ENCODE data around the gene AKAP9. TPM values are rescaled to one million over a fixed set of nuclear protein-coding genes. Genes with fewer than 3 reads are reported as not detected.

AKAP9 gene
- total and polyA plus RNA-seq, 9 of the 15 experiments (the other 6 are each of a cell fraction or from before 2014, with no cell fraction given), result 25.5 to 80.9 (median 46.3) TPM

DNA sequence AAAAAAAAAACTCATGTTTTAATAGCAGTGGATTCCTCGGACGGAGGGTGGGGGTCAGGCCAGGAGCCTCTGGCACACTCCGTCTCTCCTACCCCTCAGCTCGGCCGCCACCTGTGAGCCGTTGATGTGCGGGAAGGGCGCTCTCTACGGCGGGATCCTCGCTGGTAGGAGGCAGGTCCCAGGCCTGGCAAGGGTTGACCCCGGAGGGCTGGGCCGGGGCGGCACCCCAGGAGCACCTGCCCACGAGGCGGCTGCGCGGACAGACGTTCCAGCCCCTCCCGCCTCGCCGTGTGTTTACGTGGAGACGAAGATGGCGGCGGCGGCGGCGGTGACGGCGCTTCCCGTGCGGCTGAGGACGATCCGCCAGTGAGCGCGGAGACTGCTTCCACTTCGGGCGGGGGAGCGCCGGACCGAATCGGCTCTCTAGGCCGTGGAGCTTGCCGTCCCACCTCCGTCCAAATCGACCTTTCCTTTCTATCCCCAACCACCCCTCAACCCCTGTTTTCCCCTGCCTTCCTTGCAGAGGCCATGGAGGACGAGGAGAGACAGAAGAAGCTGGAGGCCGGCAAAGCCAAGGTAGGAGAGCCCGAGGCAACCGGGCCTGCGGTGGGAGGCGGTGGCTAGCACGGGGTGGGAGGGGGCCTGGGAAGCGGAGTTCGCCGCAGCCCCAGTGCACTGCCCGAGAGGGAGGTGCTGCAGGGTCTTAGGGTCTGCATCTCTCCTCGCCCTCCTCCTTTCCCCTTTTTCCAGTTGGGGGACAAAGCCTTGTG lies at the start of gene AKAP9 (continued):
- TF ChIP-seq PYGO2 (tag; IDR thresholded peaks at IDR 0.05) (no peak), MAFG (tag; conservative IDR thresholded peaks at IDR 0.05) (no peak), NCOA1 (IDR thresholded peaks at IDR 0.05; ENCODE audit: low read depth) (peak; percentile 54; the same call in 1 of the 2 replicates), FOXK1 (CRISPR knock-in tag; IDR thresholded peaks at IDR 0.05; ENCODE audit: borderline replicate concordance) (no peak), FOXJ3 (CRISPR knock-in tag; IDR thresholded peaks at IDR 0.05) (no peak), KDM1A (IDR thresholded peaks at IDR 0.05) (no peak), EP400 (IDR thresholded peaks at IDR 0.05) (peak; percentile 95)
- TF ChIP-seq, protein P1, sequence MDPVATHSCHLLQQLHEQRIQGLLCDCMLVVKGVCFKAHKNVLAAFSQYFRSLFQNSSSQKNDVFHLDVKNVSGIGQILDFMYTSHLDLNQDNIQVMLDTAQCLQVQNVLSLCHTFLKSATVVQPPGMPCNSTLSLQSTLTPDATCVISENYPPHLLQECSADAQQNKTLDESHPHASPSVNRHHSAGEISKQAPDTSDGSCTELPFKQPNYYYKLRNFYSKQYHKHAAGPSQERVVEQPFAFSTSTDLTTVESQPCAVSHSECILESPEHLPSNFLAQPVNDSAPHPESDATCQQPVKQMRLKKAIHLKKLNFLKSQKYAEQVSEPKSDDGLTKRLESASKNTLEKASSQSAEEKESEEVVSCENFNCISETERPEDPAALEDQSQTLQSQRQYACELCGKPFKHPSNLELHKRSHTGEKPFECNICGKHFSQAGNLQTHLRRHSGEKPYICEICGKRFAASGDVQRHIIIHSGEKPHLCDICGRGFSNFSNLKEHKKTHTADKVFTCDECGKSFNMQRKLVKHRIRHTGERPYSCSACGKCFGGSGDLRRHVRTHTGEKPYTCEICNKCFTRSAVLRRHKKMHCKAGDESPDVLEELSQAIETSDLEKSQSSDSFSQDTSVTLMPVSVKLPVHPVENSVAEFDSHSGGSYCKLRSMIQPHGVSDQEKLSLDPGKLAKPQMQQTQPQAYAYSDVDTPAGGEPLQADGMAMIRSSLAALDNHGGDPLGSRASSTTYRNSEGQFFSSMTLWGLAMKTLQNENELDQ (CRISPR knock-in tag; IDR thresholded peaks at IDR 0.05; ENCODE audit: borderline replicate concordance), result no peak
- TF ChIP-seq, protein P2, sequence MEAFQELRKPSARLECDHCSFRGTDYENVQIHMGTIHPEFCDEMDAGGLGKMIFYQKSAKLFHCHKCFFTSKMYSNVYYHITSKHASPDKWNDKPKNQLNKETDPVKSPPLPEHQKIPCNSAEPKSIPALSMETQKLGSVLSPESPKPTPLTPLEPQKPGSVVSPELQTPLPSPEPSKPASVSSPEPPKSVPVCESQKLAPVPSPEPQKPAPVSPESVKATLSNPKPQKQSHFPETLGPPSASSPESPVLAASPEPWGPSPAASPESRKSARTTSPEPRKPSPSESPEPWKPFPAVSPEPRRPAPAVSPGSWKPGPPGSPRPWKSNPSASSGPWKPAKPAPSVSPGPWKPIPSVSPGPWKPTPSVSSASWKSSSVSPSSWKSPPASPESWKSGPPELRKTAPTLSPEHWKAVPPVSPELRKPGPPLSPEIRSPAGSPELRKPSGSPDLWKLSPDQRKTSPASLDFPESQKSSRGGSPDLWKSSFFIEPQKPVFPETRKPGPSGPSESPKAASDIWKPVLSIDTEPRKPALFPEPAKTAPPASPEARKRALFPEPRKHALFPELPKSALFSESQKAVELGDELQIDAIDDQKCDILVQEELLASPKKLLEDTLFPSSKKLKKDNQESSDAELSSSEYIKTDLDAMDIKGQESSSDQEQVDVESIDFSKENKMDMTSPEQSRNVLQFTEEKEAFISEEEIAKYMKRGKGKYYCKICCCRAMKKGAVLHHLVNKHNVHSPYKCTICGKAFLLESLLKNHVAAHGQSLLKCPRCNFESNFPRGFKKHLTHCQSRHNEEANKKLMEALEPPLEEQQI (IDR thresholded peaks at IDR 0.05), result no peak; the same call in 1 of the 2 replicates
- TF ChIP-seq, protein P3, sequence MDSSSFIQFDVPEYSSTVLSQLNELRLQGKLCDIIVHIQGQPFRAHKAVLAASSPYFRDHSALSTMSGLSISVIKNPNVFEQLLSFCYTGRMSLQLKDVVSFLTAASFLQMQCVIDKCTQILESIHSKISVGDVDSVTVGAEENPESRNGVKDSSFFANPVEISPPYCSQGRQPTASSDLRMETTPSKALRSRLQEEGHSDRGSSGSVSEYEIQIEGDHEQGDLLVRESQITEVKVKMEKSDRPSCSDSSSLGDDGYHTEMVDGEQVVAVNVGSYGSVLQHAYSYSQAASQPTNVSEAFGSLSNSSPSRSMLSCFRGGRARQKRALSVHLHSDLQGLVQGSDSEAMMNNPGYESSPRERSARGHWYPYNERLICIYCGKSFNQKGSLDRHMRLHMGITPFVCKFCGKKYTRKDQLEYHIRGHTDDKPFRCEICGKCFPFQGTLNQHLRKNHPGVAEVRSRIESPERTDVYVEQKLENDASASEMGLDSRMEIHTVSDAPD (CRISPR knock-in tag; IDR thresholded peaks at IDR 0.05), result no peak
- TF ChIP-seq, protein P4, sequence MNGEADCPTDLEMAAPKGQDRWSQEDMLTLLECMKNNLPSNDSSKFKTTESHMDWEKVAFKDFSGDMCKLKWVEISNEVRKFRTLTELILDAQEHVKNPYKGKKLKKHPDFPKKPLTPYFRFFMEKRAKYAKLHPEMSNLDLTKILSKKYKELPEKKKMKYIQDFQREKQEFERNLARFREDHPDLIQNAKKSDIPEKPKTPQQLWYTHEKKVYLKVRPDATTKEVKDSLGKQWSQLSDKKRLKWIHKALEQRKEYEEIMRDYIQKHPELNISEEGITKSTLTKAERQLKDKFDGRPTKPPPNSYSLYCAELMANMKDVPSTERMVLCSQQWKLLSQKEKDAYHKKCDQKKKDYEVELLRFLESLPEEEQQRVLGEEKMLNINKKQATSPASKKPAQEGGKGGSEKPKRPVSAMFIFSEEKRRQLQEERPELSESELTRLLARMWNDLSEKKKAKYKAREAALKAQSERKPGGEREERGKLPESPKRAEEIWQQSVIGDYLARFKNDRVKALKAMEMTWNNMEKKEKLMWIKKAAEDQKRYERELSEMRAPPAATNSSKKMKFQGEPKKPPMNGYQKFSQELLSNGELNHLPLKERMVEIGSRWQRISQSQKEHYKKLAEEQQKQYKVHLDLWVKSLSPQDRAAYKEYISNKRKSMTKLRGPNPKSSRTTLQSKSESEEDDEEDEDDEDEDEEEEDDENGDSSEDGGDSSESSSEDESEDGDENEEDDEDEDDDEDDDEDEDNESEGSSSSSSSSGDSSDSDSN (IDR thresholded peaks at IDR 0.05; ENCODE audit: borderline replicate concordance in 1 of 2, low read depth in 2 of 2, low read length in 2 of 2), result peak; percentile 97 to 98
- TF ChIP-seq, protein P5, sequence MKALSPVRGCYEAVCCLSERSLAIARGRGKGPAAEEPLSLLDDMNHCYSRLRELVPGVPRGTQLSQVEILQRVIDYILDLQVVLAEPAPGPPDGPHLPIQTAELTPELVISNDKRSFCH (CRISPR knock-in tag; IDR thresholded peaks at IDR 0.05), result no peak
- TF ChIP-seq, protein P5 (tag; IDR thresholded peaks at IDR 0.05), result no peak
- TF ChIP-seq, protein P6, sequence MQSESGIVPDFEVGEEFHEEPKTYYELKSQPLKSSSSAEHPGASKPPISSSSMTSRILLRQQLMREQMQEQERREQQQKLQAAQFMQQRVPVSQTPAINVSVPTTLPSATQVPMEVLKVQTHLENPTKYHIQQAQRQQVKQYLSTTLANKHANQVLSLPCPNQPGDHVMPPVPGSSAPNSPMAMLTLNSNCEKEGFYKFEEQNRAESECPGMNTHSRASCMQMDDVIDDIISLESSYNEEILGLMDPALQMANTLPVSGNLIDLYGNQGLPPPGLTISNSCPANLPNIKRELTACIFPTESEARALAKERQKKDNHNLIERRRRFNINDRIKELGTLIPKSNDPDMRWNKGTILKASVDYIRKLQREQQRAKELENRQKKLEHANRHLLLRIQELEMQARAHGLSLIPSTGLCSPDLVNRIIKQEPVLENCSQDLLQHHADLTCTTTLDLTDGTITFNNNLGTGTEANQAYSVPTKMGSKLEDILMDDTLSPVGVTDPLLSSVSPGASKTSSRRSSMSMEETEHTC (IDR thresholded peaks at IDR 0.05), result no peak
